TTC549 (cell line): ENCODE results near the gene CYP4F12.
"Not testable (repeated sequence)": the region's sequence is repeated elsewhere in the genome, so short reads cannot be mapped to it uniquely, and the experiment has no call there.

Experiments used
- FAIRE-seq: peaks from 2 replicates; lab custom pipeline; 2012; peaks lifted over from hg19 to GRCh38; lab: Jason Lieb, UNC

CYP4F12 gene

DNA sequence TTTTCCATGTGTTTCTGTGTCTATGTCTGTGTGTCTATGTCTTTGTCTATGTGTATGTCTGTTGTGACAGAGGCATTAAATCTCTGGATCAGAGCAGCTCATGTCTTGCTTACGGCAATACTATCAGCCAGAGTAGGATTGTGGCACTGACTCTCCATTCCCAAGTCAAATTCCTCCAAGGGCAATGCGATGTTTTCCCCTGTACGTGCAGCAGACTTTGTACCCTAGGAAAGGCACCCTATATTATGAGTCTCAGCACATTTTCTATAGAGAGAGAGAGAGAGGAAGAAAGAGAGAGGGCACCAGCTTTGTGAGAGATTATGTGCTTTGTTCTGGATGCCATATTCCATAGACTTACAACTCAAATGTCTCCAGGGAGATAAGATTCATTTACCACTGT, 21.1 kb upstream of the CYP4F12 start:
- no peak for FAIRE-seq

DNA sequence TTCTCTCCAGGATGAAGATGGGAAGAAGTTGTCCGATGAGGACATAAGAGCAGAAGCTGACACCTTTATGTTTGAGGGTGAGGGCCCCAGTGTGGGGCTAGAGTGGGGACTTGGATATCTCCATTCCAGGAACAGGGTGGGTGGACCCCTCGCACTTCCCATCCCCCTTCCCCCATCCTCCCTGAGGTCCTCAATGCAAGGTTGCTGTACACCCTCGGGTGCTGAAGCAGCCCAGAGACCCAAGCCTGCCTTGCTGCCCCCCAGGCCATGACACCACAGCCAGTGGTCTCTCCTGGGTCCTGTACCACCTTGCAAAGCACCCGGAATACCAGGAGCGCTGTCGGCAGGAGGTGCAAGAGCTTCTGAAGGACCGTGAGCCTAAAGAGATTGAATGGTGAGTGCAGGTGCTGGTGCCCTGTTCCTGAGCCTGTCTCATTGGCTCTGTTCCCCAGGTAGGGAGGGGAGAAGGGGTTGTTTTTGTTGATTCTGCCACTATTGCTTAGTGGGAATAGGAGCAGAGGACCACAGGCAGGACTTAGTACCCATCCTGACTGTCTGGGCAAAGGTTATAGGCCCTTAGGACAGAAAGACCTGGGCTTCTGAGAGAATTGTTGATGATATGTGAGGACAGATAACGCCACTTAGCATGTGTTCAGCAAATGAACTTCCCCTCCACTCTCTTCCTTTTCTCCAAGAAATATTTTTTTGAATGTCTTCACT, 20.2 kb upstream of the CYP4F12 start:
- no peak for FAIRE-seq

DNA sequence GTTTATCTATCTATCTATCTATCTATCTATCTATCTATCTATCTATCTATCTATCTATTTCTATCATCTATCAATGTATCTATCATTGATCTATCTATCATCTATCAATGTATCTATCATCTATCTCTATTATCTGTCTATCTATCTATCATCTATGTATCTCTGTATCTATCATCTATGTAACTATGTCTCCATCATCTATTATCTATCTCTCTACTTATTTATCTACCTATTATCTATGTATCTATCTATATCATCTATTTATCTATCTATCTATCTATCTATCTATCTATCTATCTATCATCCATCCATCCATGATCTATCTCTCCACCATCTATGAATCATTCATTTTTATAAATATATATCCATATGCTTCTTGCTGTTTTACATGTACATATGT, 16.4 kb upstream of the CYP4F12 start:
- FAIRE-seq, result no peak

- no peak for FAIRE-seq
These were observed 9.6 kb upstream of the CYP4F12 start for GRCh38 chr19:15663247-15663646.

GRCh38 chr19:15666186-15666585, 6.7 kb upstream of the CYP4F12 start:
- no peak for FAIRE-seq

DNA sequence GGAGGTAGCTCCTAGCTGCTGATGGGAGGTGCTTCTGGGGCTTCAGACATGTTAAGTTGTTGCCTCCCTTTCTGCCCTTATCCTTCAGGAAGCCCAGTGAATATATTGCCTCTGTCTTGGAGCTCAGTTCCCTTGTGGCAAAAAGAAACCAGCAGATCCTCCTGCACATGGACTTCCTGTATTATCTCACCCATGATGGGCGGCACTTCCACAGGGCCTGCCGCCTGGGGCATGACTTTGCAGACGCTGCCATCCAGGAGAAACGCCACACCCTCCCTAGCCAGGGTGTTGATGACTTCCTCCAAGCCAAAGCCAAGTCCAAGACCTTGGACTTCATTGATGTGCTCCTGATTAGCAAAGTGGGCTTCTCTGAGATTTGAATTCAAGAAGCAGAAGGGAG, 6.0 kb upstream of the CYP4F12 start:
- no peak for FAIRE-seq

DNA sequence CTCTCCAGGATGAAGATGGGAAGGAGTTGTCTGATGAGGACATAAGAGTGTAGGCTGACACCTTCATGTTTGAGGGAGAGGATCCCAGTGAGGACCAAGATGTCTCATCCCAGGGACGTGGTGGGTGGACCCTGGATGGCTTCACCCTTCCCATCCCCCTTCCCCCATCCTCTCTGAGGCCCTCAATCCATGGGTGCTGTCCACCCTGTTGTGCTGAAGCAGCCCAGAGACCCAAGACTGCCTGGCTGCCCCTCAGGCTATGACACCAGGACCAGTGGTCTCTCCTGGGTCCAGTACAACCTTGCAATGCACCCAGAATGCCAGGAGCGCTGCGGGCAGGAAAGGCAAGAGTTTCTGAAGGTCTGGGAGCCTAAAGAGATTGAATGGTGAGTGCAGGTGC, 3.4 kb upstream of the CYP4F12 start:
- no peak for FAIRE-seq

DNA sequence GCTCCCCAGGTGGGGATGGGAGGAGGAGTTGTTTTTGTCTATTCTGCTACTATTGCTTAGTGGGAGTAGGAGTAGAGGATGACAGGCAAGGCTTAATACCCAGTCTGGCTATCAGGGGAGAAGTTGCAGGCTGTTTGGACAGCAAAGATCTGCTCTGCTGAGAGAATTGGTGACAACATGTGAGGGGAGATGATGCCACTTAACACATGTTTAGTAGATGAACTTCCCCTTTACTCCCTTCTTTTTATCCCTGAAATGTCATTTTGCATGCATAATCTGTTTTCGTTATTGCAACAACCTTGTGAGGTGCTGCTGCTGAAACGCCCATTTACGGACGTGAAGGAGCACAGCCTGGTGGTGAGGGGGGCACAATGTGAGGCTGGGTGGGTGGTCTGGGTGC, 3.0 kb upstream of the CYP4F12 start:
- FAIRE-seq, result no peak

DNA sequence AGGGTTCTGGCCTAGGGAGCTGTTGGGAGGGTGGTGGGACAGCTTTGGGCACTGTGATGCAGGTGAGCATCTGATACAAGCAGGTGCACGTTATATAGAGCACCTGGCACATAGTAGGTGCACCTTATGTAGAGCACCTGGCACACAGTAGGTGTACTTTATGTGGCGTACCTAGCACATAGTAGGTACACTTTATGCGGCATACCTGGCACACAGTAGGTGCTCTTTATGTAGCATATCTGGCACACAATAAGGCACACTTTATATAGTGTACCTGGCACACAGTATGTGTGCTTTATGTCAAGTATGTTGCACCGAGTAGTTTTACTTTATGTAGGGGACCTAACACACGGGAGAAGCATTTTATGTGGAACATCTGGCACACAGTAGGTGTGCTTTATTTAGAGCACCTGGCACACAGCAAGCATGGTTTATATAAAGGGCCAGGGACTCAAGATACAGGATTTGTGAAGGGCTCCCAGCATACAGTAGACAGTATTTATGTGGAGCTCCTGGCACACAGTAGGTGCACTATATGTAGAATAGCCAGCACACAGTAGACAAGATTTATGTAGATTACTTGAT, 1.6 kb upstream of the CYP4F12 start:
- FAIRE-seq, result no peak

DNA sequence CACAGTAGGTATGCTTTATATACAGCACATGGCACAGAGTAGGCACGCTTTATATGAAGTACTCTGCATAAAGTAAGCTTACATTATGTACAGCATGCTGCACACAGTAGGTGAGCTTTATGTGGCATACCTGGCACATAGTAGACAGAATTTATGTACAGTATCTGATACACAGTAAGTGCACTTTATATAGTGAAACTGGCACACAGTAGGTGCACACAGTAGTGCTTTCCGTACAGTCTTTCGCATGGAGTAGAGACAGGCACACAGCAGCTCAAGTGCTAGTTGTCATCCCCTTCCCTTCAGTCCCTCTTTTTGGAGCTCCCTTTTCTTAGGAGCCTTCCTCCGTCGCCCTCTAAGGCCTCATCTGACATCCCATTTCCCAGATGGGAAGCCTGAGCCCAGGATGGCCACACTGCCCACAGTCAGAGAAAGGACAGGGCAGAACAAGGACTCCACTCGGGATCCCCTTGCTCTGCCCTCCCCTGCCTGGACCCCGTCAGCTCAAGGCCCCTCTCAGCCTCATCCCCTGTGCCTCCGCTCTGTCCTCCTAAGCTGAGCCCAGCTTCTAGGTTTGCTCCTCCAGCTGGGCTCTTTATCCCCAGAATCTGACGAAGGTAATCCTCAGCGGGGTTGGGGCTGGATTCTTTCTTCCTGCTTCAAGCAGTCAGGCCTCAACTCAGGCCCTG, 852 bp upstream of the CYP4F12 start:
- no peak for FAIRE-seq

DNA sequence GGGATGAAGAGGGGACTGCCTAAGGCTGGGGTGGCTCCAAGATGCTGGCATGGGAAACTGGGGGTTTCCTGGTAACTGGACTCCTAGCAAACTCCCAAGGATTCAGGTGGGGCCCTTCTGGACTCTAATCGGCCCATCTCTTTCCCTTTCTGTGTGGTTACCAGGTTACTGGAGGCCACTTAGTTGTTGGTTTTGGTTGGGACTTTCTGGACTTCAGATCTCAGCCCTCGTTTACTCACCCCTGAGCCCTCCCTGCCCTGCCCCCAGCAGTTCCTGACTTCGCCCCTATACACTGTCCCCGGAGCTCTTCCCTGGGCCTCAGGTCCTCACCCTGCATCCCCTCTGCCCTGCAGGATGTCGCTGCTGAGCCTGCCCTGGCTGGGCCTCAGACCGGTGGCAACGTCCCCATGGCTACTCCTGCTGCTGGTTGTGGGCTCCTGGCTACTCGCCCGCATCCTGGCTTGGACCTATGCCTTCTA, 328 bp downstream of the CYP4F12 start:
- FAIRE-seq, result no peak

DNA sequence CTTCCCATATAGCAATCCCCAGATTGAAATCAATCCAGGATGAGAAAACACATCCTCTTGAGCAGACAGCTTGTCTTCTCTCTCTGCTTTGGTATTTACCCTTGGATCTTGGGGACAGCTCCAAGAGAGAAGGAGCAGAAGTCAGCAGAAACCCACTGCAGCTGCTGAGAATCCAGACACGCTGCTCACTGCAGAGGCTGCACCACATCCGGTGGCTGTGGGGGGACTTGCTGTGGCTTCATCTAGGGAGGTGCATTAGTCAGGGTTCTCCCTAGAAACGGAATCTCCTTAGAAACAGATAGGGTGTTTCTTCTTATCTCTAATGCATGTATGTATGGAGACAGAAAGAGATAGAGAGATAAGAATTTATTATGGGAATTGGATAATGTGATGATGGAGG, 2.7 kb downstream of the CYP4F12 start:
- FAIRE-seq, result no peak

- FAIRE-seq, result no peak
These were observed 6.2 kb downstream of the CYP4F12 start for GRCh38 chr19:15679089-15679488.

DNA sequence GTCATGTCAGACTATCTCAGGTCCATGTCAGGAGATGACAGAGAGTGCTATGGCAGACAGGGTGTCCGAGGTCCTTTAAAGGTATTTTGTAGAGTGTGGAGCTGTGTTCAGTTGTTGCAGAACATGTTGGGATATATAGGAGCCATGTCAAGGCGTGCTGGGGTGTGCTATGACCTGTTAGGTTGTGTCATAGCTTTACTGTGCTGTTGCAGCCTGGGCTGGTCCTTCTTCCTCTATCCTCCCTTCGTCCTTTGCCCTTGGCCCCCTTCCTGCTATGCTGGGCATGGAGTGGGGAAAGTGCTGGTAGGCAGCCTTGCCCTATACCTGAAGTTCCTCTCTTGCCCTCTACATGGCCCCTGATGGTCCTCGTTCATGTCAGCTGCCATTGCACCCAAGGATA, 7.0 kb downstream of the CYP4F12 start:
- not testable (repeated sequence) for FAIRE-seq

- FAIRE-seq, result no peak
These were observed 7.8 kb downstream of the CYP4F12 start for GRCh38 chr19:15680478-15681322.

- no peak for FAIRE-seq
These were observed 10.5 kb downstream of the CYP4F12 start for GRCh38 chr19:15683411-15683810.

DNA sequence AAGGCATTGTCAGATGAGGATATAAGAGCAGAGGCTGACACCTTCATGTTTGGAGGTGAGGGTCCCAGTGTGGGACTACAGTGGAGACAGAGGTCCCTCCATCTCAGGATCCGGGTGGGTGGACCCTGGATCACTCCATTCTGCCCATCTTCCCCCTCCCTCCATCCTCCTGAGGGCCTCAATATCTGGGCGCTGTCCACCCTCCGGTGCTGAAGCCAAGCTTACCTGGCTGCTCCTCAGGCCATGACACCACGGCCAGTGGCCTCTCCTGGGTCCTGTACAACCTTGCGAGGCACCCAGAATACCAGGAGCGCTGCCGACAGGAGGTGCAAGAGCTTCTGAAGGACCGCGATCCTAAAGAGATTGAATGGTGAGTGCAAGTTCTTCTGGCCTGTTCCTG, 11.9 kb downstream of the CYP4F12 start:
- no peak for FAIRE-seq

DNA sequence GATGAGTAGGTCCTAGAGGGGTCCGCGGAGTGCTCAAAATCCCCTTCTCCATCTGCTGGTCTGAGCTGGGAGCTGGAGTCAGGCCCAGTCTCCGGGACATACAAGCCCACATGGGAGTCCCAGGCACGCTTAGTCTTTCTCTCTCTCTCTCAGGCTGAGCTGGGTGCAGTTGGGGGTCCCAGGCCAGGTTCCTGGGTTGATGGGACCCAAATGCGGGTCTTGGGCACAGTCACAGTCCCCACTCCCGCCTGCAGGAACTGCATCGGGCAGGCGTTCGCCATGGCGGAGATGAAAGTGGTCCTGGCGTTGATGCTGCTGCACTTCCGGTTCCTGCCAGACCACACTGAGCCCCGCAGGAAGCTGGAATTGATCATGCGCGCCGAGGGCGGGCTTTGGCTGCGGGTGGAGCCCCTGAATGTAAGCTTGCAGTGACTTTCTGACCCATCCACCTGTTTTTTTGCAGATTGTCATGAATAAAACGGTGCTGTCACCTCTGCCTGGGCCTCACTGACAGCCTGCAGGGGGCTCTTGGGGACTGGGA, 23.8 kb downstream of the CYP4F12 start:
- FAIRE-seq, result no peak

- FAIRE-seq, result no peak
These were observed 29.1 kb downstream of the CYP4F12 start for GRCh38 chr19:15701757-15702533.

GRCh38 chr19:15702534-15702930, 29.6 kb downstream of the CYP4F12 start:
- no peak for FAIRE-seq

- no peak for FAIRE-seq
These were observed 41.8 kb downstream of the CYP4F12 start for GRCh38 chr19:15714638-15715037.

DNA sequence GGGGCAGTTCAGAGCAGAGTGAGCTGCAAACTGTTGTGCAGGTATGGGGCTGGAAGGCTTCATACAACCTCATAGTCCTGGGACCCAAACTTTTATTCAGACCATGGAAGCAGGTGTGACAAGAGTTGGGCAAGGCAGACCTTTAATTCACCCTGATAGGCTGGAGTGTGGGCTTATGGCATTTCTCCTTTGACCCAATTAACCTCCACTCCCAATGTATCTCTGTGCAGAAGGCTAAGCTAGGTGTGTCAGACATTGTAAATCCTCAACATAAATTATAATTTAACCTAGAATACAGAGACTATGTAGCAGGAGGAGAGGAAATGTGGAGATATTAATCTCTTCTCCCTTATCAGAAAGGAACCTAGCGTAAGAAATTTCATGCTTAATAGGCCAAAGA, 42.8 kb downstream of the CYP4F12 start:
- no peak for FAIRE-seq
